Breast epithelium (tissue), 3 donors: Measurements from ENCODE around the gene MKKS.

Source experiments
- CTCF ChIP-seq, 3 donors: fragments of 450-650 bp; IDR thresholded peaks; one replicate each; pipeline ENCODE4 v1.5.1; 2016 to 2017; ENCODE audit warnings: antibody characterized with exemption in 3 of 3, mild to moderate bottlenecking in 3 of 3, moderate library complexity in 3 of 3
- POLR2A ChIP-seq: fragments of 450-650 bp; IDR thresholded peaks from one replicate; pipeline ENCODE4 v1.6.1; 2016; ENCODE audit warnings: antibody characterized with exemption, mild to moderate bottlenecking, moderate library complexity

DNA sequence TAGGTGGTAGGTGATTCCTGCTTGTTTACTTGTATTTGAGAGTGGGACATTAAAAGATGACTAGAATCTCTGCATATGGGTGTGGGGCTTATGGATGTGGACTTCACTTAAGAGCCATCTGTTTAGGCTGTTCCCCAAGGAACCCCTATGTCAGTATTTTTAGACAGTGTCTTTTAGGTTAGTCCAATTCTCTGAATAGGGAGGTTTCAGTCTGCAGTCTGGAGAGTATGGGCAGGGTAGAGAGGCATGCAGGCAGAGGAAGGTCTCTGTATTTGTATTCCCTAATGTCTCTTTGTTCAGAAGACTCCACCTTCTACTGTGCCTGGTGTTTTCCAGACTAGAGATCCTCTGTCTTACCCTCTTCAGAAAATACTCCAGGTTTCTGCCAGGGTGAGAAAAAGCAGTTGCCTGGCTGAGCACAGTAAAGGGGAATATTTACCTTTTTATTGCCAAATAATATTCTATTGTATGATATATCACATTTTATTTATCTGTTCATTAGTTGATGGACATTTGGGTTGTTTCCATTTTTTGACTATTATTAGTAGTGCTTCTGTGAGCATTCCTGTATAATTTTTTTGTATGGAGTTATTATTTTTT is 20.2 kb upstream of the MKKS start:
- TF ChIP-seq POLR2A, result no peak
- TF ChIP-seq CTCF (IDR thresholded peaks at IDR 0.05), result no peak
